B cell (primary cell): ENCODE results near the gene ANAPC13. TPM values are rescaled to one million over a fixed set of nuclear protein-coding genes. Genes with fewer than 3 reads are reported as not detected.

Experiments
- ATAC-seq: fragments of 200-7000 bp; cut with Tn5 transposase; one replicate; pipeline ENCODE4 v1.10.0; 2021; ENCODE audit warnings: low read depth, mild to moderate bottlenecking, moderate number of reproducible peaks, moderate library complexity
- CTCF ChIA-PET: fragments of 350-600 bp; sonication (Branson Sonifier 250); formaldehyde crosslinking; loops from one replicate; lab custom pipeline; 2021; ENCODE audit warnings: antibody characterized with exemption, inconsistent platforms; lab: Charles Lee
- POLR2A ChIA-PET: fragments of 350-600 bp; sonication (Branson Sonifier 250); formaldehyde crosslinking; loops from one replicate; lab custom pipeline; 2021; ENCODE audit warnings: antibody characterized with exemption; lab: Charles Lee
- DNase-seq: peaks from one replicate; pipeline ENCODE4 v3.0.0; 2013
- H2AFZ ChIP-seq: 2 replicates; pipeline ENCODE4 v1.6.1; 2012; ENCODE audit warnings: mild to moderate bottlenecking, low read depth, low read length; ENCODE audit not compliant: insufficient read depth, poor library complexity, severe bottlenecking
- H3K27ac ChIP-seq, 2 donors: 1 replicate in 1 of 2; 2 replicates in 1 of 2; pipeline ENCODE4 v1.5.1; 2012 to 2013; ENCODE audit warnings: low read length in 2 of 2, mild to moderate bottlenecking in 2 of 2, moderate library complexity in 1 of 2
- H3K27me3 ChIP-seq, 4 experiments: fragments of 200-600 bp in 1 of 4; sonication (generic) in 1 of 4; replicated peaks in 1 of 4; 1 replicate in 2 of 4; 2 replicates in 2 of 4; pipeline versions ENCODE4 v1.6.1 to v1.7.0; 2013 to 2016; ENCODE audit warnings: low read length in 3 of 4, mild to moderate bottlenecking in 2 of 4, mixed read lengths in 1 of 4, moderate library complexity in 1 of 4; ENCODE audit not compliant: insufficient read depth in 4 of 4, control insufficient read depth in 3 of 4; ENCODE audit errors: control extremely low read depth in 1 of 4
- H3K36me3 ChIP-seq, 2 experiments: replicated peaks in 1 of 2; 1 replicate in 1 of 2; 2 replicates in 1 of 2; pipeline versions ENCODE4 v1.6.1 to v1.7.1; 2013; ENCODE audit warnings: low read length in 1 of 2; ENCODE audit not compliant: insufficient read depth in 2 of 2, control insufficient read depth in 1 of 2; ENCODE audit errors: control extremely low read depth in 1 of 2, extremely low read depth in 1 of 2
- H3K4me1 ChIP-seq, 2 donors: fragments of 200-600 bp in 1 of 2; sonication (generic) in 1 of 2; 1 replicate in 1 of 2; 2 replicates in 1 of 2; pipeline versions ENCODE4 v1.5.1 to v1.6.1; 2013 to 2017; ENCODE audit warnings: low read length in 2 of 2; ENCODE audit not compliant: control insufficient read depth in 2 of 2, insufficient read depth in 2 of 2
- H3K4me2 ChIP-seq: replicated peaks from 2 replicates; pipeline ENCODE3; 2012; ENCODE audit warnings: mild to moderate bottlenecking, low read depth, low read length; ENCODE audit not compliant: poor library complexity, severe bottlenecking
- H3K4me3 ChIP-seq, 5 experiments: fragments of 200-600 bp in 1 of 5; sonication (generic) in 1 of 5; 1 replicate in 3 of 5; 2 replicates in 2 of 5; pipeline versions ENCODE4 v1.5.1 to v1.7.0; 2011 to 2016; ENCODE audit warnings: low read length in 4 of 5, mild to moderate bottlenecking in 4 of 5, low read depth in 2 of 5, control low read depth in 1 of 5, moderate library complexity in 1 of 5; ENCODE audit not compliant: insufficient read depth in 1 of 5; ENCODE audit errors: control extremely low read depth in 1 of 5, extremely low read depth in 1 of 5
- H3K79me2 ChIP-seq: fragments of 200-600 bp; sonication (generic); one replicate; pipeline ENCODE4 v1.6.0; 2016; ENCODE audit warnings: low read length; ENCODE audit not compliant: control insufficient read depth, insufficient read depth
- H3K9ac ChIP-seq: fragments of 200-600 bp; sonication (generic); 2 replicates; pipeline ENCODE4 v1.6.1; 2017; ENCODE audit warnings: mild to moderate bottlenecking, low read length, moderate library complexity
- H3K9me3 ChIP-seq, 3 donors: one replicate each; pipeline versions ENCODE4 v1.6.1 to v1.7.1; 2013; ENCODE audit warnings: low read length in 2 of 3; ENCODE audit not compliant: control insufficient read depth in 2 of 3, insufficient read depth in 1 of 3; ENCODE audit errors: control extremely low read depth in 1 of 3
- H4K20me1 ChIP-seq: 2 replicates; pipeline ENCODE4 v1.6.0; 2012; ENCODE audit warnings: mild to moderate bottlenecking, low read length; ENCODE audit not compliant: insufficient read depth, control insufficient read depth, poor library complexity, severe bottlenecking
- H3K27ac Mint-ChIP-seq: one replicate; pipeline ENCODE4 v1.8.0; 2021; ENCODE audit warnings: mixed read lengths
- H3K27me3 Mint-ChIP-seq: one replicate; pipeline ENCODE4 v1.8.0; 2021; ENCODE audit warnings: mixed read lengths
- H3K4me1 Mint-ChIP-seq: one replicate; pipeline ENCODE4 v1.8.0; 2021; ENCODE audit warnings: mixed read lengths
- H3K4me3 Mint-ChIP-seq: one replicate; pipeline ENCODE4 v1.8.0; 2021; ENCODE audit warnings: mixed read lengths
- H3K9me3 Mint-ChIP-seq: one replicate; pipeline ENCODE4 v1.8.0; 2022; ENCODE audit warnings: mixed read lengths; ENCODE audit not compliant: insufficient read depth
- CTCF ChIP-seq: fragments of 200-600 bp; IDR thresholded peaks from one replicate; pipeline ENCODE4 v1.8.0; 2022; ENCODE audit warnings: antibody characterized with exemption, mild to moderate bottlenecking
- EZH2 ChIP-seq: IDR thresholded peaks from 2 replicates; pipeline ENCODE4 v1.6.1; 2012; ENCODE audit warnings: borderline replicate concordance, low read depth, mild to moderate bottlenecking, moderate library complexity, low read length; ENCODE audit not compliant: insufficient read depth, poor library complexity, severe bottlenecking
- WGBS: methylation state at CpG from one replicate; pipeline ENCODE4 v1.1.5; 2013; ENCODE audit warnings: missing lambda C conversion rate; ENCODE audit not compliant: insufficient coverage; 5-methylcytosine and 5-hydroxymethylcytosine counted together
- intact Hi-C: fragments of 100-400 bp; cut with micrococcal nuclease; formaldehyde crosslinking; loops from one replicate; pipeline ENCODE4 v1.10.0; 2022
- polyA plus RNA-seq: library from polyadenylated mRNA; depleted of rRNA; stranded (reverse); fragments of >200 nt; gene quantifications from 2 replicates; pipeline ENCODE4 v1.2.3, GENCODE V29; 2012
- total RNA-seq, 2 donors: library from RNA; stranded (reverse); fragments of 120-200 nt in 1 of 2; gene quantifications; 1 replicate in 1 of 2; 2 replicates in 1 of 2; pipeline versions ENCODE4 v1.2.3 to v1.2.4, GENCODE V29; 2013 to 2022

Gene ANAPC13
- total and polyA plus RNA-seq, 2 donors (not counting 1 experiment from before 2014, with no cell fraction given): 13.0 to 29.3 TPM

- intact Hi-C loops: no loop called here
- no peaks in the 10 kb centered on the region for H3K79me2 ChIP-seq
- no peak overlapping the region for H3K4me2 ChIP-seq
- peaks cover 0 to 8% (median 2%) of the 10 kb centered on the region in 4 experiments for H3K27me3 ChIP-seq
- TF ChIP-seq EZH2 (no peak), CTCF (no peak)
- ATAC-seq: no peak
- no peaks in the 10 kb centered on the region for H4K20me1 ChIP-seq
- H2AFZ ChIP-seq: no peak overlapping the region
- Mint-ChIP-seq H3K4me1 (no peaks in the 10 kb centered on the region), H3K27ac (no peak overlapping the region), H3K27me3 (peaks cover 40% of the 10 kb centered on the region), H3K9me3 (peaks cover under 1% of the 10 kb centered on the region), H3K4me3 (no peak overlapping the region)
- ChIA-PET CTCF (no interaction called here), POLR2A (no interaction called here)
- WGBS: no CpG with 5 or more reads among the region's 1 CpG
- peaks cover under 1 to 8% (median 3%) of the 10 kb centered on the region in 3 donors for H3K9me3 ChIP-seq
- H3K4me3 ChIP-seq: no peak overlapping the region
- H3K36me3 ChIP-seq: no peaks in the 10 kb centered on the region
- no peak overlapping the region for H3K9ac ChIP-seq
- H3K27ac ChIP-seq: no peak overlapping the region
- no peak for DNase-seq
- no peaks in the 10 kb centered on the region for H3K4me1 ChIP-seq
Measured at GRCh38 chr3:134441321-134441720, 44.5 kb downstream of the ANAPC13 start.

- no peak overlapping the region for H3K4me3 ChIP-seq
- Mint-ChIP-seq H3K27ac (no peak overlapping the region), H3K27me3 (peaks cover 37% of the 10 kb centered on the region), H3K9me3 (no peaks in the 10 kb centered on the region), H3K4me3 (no peak overlapping the region), H3K4me1 (no peaks in the 10 kb centered on the region)
- H3K27ac ChIP-seq: no peak overlapping the region
- no peaks in the 10 kb centered on the region for H3K36me3 ChIP-seq
- peaks cover 0 to 4% (median 0%) of the 10 kb centered on the region in 3 donors for H3K9me3 ChIP-seq
- ChIA-PET CTCF (interaction anchor here (0.7 kb wide), 1 partner anchor 38 kb away, joined by 3 read pairs; no protein-coding TSS in a partner anchor), POLR2A (no interaction called here)
- no peak overlapping the region for H3K4me2 ChIP-seq
- no peaks in the 10 kb centered on the region for H3K4me1 ChIP-seq
- DNase-seq: no peak
- ATAC-seq: no peak
- H3K9ac ChIP-seq: no peak overlapping the region
- intact Hi-C loops: no loop called here
- WGBS: 95% methylated on average over 3 of the region's 3 CpGs
- H3K27me3 ChIP-seq: peaks cover 0 to 4% (median 0%) of the 10 kb centered on the region in 4 experiments
- TF ChIP-seq EZH2 (no peak), CTCF (no peak)
- H2AFZ ChIP-seq: no peak overlapping the region
- no peaks in the 10 kb centered on the region for H4K20me1 ChIP-seq
- H3K79me2 ChIP-seq: no peaks in the 10 kb centered on the region
Measured at GRCh38 chr3:134437211-134437752, 48.5 kb downstream of the ANAPC13 start.
